ENCODE results near the gene DYRK1A.

The DYRK1A gene

DNA sequence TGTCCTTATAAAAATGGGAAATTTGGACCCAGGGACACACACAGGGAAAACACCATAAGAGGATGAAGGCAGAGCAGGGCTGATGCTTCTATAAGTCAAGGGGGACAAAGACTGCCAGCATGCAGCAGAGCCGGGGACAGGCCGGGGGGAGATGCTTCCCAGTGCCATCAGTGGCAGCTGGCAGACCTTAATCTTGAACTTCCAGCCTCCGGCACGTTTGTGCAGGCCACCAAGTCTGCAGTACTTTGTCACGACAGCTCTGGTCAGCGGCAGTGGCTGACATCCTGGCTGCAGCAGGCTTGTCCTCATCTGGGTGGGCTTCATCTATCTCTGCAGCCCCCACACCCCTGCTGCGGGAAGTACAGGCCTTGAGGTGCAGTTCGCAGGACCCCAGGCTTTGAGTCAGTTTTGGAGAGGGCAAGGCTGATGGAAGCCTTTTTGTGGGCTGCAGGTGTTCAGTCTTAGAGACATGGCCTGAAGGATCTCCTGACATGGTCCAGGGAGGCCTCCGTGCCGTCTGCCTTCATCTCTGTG is 186.0 kb downstream of the DYRK1A start:
- DNase-seq = no peak

DNA sequence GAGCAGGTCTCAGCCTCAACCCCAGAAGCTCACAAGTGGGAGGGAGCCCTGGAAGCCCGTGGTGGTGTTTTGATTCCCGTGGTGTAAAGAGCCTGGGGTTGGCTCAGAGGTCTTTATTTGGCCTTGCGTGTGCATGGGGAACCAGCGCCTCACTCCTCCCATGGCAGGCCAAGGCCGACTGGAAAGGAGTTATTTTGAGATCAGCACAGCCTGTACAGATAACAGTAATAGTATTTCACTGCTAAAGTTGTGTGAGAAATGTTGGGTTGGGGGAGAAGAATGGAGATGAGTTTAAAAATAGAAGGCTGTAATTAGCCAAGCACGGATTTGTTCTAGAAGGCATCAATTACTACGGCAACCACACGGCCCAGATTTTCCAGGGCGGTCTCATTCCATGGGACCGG is 186.5 kb downstream of the DYRK1A start:
- no peak for DNase-seq

DNA sequence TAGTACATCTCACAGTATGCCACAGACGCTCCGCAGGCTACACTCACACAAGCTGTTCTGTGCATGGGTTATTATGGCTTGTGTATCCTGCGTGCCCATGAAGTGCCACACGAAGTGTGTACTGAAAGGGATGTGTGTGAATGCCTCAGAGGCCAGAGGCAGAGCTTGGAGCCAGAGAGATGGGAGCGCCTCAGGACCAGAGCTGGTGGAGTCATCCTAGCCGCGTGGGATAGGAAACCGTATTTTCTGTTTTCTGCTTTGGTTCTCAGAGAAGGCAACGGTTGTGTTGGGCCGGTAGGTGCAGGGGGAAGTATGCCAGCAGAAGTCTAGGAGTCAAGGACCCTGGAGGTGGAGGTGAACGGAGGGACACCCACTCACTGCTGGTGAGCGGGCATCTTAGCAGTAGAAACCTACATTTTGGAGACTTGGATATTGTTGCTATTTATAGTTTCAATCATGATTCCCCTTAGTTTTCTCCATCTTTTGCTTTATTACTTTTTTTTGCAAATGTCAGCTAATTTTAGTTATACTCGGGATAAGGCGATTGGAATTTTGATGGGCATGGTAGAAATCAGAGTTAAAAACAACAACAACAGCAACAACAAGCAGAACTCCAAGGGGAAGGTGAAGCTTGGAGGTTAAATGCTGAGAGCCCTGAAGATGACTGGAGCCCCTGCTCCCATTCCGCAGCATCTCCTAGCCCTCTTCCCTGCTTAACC is 188.2 kb downstream of the DYRK1A start:
- no peak for DNase-seq

DNA sequence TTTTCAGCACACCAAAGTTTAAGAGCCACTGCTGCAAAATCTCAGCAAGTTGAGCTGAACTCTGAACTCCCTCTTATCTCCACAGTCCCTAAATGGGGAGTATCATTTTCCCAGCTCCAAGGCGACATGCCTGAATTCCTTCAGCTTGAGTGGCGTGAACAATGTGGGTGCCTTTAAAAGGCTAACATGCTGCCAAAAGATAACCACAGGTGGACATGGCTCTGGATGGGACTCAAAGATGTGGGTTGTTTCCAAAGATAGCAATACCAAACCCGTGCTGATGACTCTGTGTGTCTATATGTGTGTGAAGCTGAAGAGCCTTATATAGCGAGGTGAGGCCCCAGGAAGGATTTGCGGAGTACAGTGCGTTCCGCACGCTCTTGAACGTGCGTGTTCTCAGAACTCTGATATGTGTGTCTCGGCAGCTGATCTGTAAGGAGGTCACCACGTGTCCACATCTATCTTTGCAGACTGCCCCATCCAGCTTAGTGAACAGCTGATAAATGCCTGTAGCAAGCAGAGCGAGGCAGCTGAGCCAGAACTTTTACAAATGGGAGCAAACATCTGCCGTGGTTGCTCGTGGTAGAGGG is 189.2 kb downstream of the DYRK1A start:
- DNase-seq = no peak

DNA sequence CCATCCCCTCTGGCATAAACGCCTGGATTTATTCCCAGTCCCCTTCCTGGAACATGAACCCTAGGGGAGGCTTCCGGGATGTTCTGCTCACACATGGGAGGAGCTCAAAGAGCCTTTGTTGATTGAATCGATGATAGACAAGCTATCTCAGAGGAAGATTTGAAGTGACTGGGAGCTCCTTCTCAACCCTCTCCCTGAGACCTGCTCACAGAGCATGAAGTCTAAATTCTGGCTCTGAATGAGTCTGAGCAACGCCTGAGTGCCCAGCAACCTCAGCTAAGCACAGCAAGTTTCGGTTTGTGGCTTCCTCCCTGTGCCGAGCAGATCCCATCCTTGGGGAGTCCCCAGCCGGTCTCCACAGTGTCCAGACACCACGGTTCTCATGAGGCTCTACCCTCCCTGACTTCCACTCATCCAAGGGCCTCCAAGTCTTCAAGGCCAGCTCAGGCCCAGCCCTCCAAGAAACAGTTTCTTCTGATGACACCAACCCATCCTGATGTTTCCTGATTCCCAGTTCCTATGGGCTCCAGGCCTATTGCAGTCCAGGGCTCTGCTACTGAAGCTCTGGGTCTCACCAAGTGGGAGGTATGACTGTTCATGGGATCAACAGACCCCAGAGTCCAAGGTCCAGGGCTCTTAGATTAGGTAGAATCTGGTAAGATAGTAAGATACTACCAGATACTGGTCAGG is 190.8 kb downstream of the DYRK1A start:
- DNase-seq = no peak

DNA sequence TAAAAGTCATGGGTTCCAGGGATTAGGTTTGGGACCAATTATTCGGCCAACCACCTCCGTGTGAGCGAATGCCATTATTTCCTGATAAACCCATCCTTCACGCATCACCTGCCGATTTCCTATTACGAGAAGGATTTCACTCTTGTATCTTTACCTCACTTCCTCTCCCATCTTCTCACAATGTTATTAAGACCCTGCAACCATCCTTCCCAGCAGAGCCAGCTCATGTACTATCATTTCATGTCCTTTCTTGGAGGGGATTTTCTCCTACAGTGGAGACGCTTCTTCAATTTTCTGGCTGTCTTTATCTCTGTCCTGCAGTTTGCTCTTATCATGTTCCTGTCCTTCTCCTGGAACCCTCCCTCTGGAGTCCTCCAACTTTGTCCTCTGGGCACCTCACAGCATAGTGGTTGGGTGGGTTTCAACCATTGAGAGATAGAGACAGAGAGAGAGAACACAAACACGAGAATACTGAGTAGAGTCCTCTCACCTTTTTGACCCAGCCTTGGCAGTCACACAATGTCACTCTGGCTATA is 192.2 kb downstream of the DYRK1A start:
- DNase-seq = no peak

DNA sequence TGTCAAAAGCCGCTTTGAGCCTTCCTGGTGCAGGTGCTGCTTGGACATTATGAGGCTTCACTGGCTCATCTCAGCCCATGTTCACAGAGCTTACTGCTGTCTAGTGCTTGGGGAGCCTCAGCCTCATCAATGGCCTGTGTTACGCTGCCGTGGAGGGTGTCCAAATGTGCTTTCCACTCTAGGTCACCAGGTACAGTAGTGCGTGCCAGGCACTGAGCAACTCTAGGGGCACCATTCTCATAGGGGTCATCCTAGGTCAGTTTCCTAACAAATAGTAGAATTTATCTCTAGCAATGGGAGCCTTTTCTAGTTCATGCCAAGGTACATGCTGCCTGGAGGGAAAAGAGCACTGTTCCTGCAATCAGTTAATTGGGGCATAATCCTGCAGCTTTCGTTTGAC is 193.8 kb downstream of the DYRK1A start:
- no peak for DNase-seq

DNA sequence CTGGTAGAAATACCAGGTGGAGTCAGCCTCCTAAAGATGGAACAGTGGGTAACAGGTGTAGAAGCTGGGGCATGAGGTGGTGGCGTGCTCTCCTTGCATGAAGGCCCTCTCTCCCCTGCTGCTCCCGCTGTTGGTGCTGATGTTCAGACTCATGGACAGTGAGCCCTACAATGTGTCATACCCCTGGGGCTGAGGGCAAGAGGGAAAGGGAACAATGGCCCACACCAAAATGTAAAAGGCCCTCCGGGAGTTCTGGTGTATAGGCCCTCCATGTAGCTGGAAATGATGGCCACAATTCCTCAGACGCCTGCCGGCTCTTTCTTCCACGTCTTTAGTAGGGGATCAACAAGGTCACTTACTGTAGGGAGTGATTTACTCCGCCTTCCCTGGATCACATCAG is 194.9 kb downstream of the DYRK1A start:
- DNase-seq = no peak

DNA sequence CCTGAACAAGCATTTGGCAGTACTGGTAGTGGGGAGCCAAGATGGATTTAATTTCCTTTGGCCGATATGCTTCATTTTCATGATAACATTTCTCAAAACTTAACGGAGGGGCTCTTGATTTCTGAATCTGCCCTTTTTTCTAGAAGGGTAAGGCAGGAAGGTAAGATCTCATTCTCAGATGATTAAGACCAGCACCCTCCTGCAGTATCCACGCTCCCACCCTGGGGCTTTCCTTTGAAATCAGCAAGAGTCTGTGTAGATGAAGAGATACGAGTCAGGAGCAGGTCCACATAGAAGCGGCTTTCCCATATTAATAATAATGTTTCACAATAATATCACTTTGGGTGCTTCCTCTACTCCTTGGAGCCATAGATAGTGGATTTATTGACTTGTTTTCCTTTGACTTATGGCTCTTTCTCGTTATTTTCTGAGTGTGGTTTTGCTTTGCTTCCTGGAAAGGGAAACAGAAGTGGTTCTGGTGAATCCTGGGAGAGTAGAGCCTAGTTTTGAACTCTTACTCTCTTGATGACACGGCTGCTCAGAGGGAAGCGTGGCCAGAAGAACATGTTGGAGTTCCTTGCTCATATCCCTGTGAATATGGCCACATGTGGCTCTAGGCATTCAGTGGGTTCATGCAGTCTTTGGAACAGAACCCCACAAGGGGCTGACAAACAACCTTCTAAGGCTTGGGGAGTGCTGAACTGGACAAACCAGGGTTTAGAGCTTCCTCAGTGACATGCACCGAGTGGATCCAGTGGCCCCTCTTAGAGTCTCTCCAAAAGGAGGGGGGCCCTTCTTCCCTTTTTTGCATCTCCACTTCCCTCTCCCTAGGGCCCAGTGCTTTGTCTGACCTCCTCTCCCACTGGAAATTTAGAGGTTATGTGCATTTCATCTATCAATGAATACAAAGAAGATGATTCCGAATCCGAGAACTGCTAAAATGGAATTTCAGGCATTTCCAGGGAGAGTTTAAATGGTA is 195.7 kb downstream of the DYRK1A start:
- no peak for DNase-seq

DNA sequence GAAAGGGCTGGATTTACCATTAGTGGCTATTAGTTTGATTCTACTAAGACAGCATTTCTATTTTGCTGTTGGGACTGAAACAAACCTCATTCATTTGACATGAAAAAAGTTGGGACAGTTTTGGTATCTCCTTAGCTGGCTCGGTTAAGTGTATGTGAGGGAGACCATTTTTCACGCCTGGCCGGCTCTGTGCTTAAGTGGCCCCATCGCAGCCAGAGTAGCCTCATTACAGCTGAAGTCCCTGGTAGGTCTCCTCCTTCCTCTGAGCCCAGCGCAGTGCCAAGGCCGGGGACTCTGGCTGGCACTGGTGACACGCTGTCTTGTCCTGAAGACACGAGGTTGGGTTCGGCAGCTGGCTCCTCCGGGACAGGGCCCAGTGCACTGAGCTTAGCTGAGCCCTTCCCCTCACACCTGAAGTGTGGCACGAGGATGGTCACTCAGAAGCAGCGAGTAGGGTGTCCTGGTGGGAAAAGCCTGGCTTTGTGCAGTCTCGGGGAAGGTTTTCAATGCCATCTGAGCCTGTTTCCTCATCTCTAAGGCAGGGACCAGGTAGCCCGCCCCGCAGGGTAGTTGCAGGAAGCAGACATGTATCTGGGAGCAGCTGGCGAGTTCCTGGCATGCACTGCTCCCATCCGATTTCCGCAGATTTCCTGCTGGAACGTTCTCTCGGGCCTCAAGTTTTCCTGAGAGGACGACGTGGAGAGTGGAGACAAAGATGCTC is 196.5 kb downstream of the DYRK1A start:
- peak; percentile 36 for DNase-seq

DNA sequence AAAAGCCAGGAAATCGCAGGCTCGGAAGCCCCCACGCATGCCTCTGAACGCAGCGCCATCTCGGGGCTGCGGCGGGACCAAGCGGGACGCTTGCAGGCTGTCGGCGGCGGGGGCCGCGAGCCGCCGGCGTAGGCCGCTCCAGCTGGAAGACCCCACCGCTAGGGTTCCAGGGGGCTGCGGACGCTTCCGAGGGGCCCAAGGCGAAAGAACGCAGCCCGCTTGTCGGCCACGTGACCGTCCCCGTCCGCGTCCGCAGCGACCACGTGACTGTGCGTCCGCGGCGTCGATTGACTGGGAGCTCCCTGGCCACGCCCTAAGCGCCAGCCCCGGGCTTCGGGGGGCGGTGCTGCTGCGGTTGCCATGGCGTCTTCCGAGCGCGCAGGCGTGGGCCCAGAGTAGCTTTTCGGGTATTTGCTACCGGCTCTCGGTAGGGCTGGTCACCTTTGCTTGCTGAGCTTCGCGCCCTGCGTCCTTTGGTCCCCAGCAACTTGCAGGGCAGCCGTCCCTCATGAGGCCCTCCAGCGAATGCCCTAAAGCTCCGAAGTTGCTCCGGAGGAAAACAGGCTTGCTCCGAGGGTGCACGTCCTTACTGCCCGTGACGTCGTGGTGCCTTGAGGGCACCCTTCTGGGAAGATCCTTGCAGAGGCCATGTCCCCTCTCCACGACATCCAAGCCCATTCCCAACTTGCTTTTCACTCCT is 197.2 kb downstream of the DYRK1A start:
- DNase-seq = peak; percentile 92

DNA sequence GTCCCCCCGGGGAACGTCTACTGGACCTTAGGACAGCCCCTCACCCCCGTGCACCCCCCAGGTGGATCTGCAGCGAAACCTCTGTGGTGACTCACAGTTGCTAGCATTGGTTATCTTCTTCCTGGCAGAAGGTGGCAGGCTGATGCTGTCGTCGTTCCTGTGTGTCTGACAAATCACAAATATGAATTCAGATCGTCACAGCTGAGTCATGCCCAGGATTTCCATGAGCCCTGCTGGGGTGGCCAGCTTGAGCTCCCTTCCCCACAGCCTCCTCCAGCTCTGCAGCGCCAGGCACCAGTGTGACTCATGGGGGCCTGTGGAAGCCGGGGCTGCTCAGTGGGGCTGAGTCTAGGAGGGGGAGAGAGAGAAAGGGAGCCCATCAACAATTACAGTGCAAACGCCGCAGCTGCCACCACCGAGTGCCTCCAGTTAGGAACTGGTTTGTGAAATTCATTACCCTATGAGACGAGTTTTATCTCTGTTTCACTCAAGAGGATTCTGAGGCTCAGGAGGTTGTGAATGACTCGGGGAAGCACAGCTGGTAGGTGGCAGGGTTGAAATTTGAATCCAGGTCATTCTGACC is 197.9 kb downstream of the DYRK1A start:
- peak; percentile 59 for DNase-seq

DNA sequence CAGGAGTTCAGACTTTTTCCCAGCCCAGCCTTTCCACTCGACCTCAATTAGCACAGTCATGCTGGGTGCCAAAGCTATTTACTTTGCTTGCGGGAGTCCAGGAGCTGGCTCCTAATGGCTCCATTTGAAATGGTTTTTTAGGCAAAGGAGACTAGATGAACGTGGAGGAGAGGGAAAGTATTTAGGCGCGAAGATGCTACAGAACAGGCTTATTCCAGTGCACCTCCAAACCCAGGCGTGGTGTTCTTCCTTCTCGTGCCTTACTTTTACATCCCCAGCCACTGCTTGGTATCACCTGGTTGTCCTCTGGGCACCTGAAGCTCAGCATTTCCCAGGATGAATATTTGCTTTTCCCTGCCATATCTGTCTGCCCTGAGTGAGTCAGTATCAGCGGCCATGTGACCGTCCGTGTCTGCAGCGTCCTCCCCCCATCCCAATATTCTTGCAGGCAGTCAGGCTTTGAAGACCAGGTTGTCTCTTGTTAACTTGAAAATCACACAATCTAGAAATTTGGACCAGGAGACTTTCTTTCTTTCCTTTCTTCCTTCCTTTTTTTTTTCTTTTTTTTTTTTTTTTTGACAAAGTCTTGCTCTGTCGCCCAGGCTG is 198.5 kb downstream of the DYRK1A start:
- DNase-seq = no peak

DNA sequence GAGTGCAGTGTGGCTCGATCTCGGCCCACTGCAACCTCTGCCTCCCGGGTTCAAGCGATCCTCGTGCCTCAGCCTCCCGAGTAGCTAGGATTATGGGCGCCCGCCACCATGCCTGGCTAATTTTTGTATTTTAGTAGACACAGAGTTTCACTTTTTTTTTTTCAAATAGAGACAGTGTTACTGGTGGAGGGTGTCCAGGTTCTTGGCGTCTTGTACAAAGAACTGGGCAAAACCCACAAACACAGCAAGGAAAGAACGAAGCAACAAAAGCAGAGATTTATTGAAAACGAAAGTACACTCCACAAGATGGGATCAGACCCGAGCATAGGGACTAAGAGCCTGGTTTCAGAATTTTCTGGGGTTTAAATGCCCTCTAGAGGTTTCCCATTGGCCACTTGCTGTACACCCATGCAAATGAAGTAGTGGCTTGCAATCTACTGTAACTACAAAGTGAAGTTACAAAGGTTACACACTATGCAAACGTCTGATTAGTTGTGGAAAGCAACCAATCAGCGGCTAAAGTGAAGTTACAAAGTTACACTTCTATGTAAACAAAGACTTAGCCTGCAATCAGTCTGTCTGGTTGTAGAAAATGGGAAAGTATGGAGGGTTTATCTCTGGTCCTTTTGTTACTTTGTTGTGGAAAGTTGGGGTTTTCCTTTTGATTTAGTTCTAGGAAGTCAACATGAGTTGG is 199.1 kb downstream of the DYRK1A start:
- no peak for DNase-seq

DNA sequence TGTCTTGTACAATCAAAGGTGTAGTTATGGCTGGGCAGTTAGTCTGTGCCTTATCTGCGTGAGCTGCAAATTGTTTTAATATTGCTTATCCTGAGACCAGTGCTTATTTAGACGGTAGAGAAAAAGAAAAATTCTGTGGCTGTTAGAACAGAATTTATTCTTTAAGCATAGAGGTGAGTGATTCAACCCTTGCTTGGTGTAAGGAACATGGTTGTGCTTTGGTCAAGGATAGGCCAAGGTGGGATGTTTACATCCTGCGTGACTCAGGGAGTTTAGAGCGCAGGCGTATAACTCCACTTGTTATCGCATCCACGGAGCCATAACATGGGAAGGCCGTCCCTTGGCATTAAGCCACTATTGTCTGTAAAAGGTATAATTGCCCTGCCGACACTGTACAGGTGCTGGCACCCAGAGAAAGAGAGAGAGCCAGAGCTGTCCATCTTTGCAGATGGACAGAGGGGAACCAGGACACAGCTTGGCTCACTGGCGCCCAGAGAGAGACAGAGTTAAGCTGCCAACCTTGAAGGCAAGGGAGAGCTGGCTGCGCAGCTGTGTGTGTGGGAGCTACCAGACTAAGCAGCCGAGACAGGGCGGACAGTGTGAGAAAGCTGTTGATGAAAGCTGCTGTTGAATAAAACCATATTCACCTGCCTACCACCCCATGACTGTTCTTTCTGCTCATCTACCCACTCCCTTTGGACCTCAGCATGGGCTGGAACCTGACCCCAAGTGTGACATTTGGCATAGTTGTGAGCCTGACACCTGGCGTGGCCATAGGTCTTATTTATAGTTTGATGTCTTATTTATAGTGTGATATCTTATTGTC is 200.4 kb downstream of the DYRK1A start:
- DNase-seq = no peak

DNA sequence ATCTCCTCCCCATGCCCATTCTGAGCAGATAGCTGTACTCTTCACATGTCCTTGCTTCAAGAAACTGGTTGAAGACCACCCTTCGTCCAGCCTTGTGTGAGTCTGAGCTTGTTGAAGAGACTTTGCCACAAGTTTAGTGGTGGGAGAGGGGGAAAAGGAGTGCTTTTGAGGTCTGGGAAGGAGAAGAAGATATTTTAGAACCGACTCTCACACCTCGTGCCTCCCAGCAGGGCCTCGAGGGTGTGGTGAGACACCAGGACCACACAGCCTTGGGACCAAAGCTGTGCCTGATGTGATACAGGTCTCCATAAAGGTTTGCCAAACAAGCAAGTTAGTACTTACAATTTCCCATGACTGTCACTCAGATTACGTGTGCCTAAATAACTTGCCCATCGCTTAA is 201.8 kb downstream of the DYRK1A start:
- DNase-seq = no peak

DNA sequence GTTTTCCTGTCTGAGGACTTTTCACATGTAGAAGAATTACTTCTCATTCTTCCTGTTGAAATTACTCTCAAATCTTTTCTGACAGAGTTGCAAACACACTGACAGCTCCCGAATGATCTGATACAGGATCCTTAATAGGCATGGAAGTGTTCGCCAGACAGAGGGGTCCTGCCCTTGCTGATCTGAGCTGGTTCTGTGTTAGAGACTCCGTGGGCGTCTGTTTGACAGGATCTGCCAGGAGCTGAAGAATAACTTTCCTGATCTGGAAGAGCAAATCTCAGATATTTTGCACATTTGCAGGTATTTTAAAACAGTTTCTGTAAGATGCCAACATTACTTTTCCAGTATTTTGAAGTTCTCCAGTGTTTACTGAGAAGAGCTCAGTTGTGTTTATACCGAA is 202.3 kb downstream of the DYRK1A start:
- DNase-seq = no peak

DNA sequence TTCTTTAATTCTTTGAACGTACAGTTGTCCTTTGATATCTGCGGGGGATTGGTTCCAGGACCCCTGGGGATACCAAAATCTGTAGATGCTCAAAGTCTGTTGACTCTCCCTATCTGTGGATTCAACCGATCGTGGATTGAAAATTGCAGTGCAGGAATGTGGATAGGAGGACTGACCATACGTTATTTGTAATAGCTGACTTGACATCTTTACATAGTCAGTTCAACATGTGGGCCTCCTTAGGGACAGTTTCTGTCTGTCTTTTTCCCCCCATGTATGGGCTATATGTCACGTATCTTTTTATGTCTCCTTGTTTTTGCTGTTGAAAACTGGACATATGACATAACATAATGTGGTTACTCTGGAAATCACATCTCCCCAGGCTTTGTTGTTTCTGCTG is 204.9 kb downstream of the DYRK1A start:
- DNase-seq = no peak

DNA sequence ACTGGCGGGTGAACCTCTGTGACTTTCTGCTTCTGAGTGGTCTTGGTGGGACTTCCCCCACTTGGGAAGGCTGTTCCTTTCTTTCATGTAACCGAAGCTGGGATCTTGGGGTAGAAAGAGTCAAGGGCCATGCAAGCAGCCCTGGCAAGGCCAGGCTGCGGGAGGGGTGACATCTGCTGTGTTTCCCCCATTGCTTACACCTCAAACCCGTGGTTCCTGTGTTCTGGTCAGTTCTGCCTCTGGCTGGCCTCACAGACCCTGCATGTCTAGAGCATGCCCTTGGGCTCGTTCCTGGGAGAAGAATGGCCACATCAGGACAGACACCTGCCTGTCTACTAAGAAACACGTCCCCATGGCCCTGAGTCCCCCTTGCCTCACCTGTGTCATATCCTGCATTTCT is 207.7 kb downstream of the DYRK1A start:
- no peak for DNase-seq
